HG03378 (cell line): ENCODE data around the gene SSTR4.

Experiments used
- ATAC-seq: cut with Tn5 transposase; IDR thresholded peaks from one replicate; pipeline ENCODE4 v1.9.1; 2021; ENCODE audit warnings: mild to moderate bottlenecking, moderate library complexity; ENCODE audit not compliant: unreplicated experiment

SSTR4 gene

GRCh38 chr20:23085436-23086055, 50.4 kb downstream of the SSTR4 start:
- ATAC-seq: no peak

GRCh38 chr20:23086056-23086566, 51.0 kb downstream of the SSTR4 start, which contains the start of gene CD93:
CD93 (minus strand) TSS chr20:23086324; CDS start chr20:23086192, 132 bp downstream.
- peak; percentile 59 for ATAC-seq

GRCh38 chr20:23086931-23087411, 51.9 kb downstream of the SSTR4 start:
- ATAC-seq: no peak

GRCh38 chr20:23087587-23088251, 52.6 kb downstream of the SSTR4 start:
- no peak for ATAC-seq
